SW480 (cell line): ENCODE measurements around the gene PRKN.
"Not testable (repeated sequence)": the region's sequence is repeated elsewhere in the genome, so short reads cannot be mapped to it uniquely, and the experiment has no call there.

Source experiments
- DNase-seq: peaks from one replicate; pipeline ENCODE4 v3.0.0-alpha.2; 2016; ENCODE audit warnings: low spot score

Gene PRKN

GRCh38 chr6:161901740-161902426 is 825.7 kb downstream of the PRKN start:
- DNase-seq, result no peak

GRCh38 chr6:161894436-161894835 is 833.1 kb downstream of the PRKN start:
- no peak for DNase-seq

GRCh38 chr6:161891542-161891941 is 836.0 kb downstream of the PRKN start:
- no peak for DNase-seq

- DNase-seq, result no peak
These were observed 836.7 kb downstream of the PRKN start for GRCh38 chr6:161890832-161891297.

GRCh38 chr6:161890133-161890831 is 837.3 kb downstream of the PRKN start:
- no peak for DNase-seq

- no peak for DNase-seq
These were observed 838.2 kb downstream of the PRKN start for GRCh38 chr6:161889324-161889723.

GRCh38 chr6:161886545-161886944 is 841.0 kb downstream of the PRKN start:
- not testable (repeated sequence) for DNase-seq

GRCh38 chr6:161884782-161885181 is 842.8 kb downstream of the PRKN start:
- no peak for DNase-seq

GRCh38 chr6:161882196-161882765 is 845.3 kb downstream of the PRKN start:
- peak; percentile 56 for DNase-seq

GRCh38 chr6:161880056-161880455 is 847.5 kb downstream of the PRKN start:
- no peak for DNase-seq

- DNase-seq, result no peak
These were observed 851.3 kb downstream of the PRKN start for GRCh38 chr6:161876231-161876630.

GRCh38 chr6:161870236-161870901 is 857.2 kb downstream of the PRKN start:
- no peak for DNase-seq

GRCh38 chr6:161869491-161869890 is 858.1 kb downstream of the PRKN start:
- no peak for DNase-seq

GRCh38 chr6:161866570-161866969 is 861.0 kb downstream of the PRKN start:
- no peak for DNase-seq

- not testable (repeated sequence) for DNase-seq
These were observed 866.5 kb downstream of the PRKN start for GRCh38 chr6:161861061-161861460.

- no peak for DNase-seq
These were observed 873.9 kb downstream of the PRKN start for GRCh38 chr6:161853657-161854056.

- not testable (repeated sequence) for DNase-seq
These were observed 876.1 kb downstream of the PRKN start for GRCh38 chr6:161851486-161851885.

- DNase-seq, result no peak
These were observed 877.0 kb downstream of the PRKN start for GRCh38 chr6:161850562-161850961.

GRCh38 chr6:161847628-161848027 is 879.9 kb downstream of the PRKN start:
- no peak for DNase-seq

- DNase-seq, result no peak
These were observed 882.8 kb downstream of the PRKN start for GRCh38 chr6:161844804-161845203.

GRCh38 chr6:161843066-161843465 is 884.5 kb downstream of the PRKN start:
- no peak for DNase-seq

- no peak for DNase-seq
These were observed 887.2 kb downstream of the PRKN start for GRCh38 chr6:161840380-161840779.
